ENCODE measurements around the gene MEIG1.
"Not testable (repeated sequence)": the region's sequence is repeated elsewhere in the genome, so short reads cannot be mapped to it uniquely, and the experiment has no call there.

DNA sequence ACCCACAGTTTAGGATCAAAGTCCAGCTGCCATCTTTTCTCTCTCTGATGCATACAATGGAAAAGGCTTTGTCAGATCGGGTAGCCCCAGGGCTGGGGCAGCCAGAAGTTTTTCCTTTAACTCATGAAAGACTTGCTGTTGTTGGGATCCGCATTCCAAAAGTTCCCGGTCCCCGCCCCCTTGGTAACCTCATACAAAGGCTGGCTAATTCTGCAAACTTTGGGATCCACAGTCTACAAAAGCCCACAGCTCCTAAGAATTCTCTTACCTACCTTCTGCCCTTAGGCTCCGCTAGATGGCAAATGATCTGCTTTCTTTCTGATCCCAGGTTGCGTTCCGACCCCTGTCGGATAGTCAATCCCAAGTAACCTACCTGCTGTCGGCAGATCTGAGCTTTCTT, 33.1 kb downstream of the MEIG1 start:
- TF ChIP-seq, protein P1, sequence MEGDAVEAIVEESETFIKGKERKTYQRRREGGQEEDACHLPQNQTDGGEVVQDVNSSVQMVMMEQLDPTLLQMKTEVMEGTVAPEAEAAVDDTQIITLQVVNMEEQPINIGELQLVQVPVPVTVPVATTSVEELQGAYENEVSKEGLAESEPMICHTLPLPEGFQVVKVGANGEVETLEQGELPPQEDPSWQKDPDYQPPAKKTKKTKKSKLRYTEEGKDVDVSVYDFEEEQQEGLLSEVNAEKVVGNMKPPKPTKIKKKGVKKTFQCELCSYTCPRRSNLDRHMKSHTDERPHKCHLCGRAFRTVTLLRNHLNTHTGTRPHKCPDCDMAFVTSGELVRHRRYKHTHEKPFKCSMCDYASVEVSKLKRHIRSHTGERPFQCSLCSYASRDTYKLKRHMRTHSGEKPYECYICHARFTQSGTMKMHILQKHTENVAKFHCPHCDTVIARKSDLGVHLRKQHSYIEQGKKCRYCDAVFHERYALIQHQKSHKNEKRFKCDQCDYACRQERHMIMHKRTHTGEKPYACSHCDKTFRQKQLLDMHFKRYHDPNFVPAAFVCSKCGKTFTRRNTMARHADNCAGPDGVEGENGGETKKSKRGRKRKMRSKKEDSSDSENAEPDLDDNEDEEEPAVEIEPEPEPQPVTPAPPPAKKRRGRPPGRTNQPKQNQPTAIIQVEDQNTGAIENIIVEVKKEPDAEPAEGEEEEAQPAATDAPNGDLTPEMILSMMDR (conservative IDR thresholded peaks at IDR 0.05 in 1 of 2, IDR thresholded peaks at IDR 0.05 in 1 of 2; ENCODE audit: extremely low read depth in 1 of 2, insufficient read depth in 1 of 2, low read depth in 1 of 2, low read length in 2 of 2): not testable (repeated sequence)
- TF ChIP-seq EZH2 (IDR thresholded peaks at IDR 0.05; ENCODE audit: borderline replicate concordance, low read length): not testable (repeated sequence)
